GM06990 (cell line): Measurements from ENCODE around the gene SOX12.

ENCODE experiments used
- DNase-seq: peaks from one replicate; pipeline ENCODE4 v3.0.0-alpha.2; 2011; ENCODE audit not compliant: insufficient read length; ENCODE audit errors: extremely low read depth
- H3K27me3 ChIP-seq: replicated peaks from 2 replicates; pipeline ENCODE4 v1.6.0; 2011; ENCODE audit warnings: low read length; ENCODE audit not compliant: control insufficient read depth, insufficient read depth
- H3K36me3 ChIP-seq: 2 replicates; pipeline ENCODE4 v1.5.1; 2011; ENCODE audit warnings: low read length; ENCODE audit not compliant: control insufficient read depth, insufficient read depth
- H3K4me3 ChIP-seq: replicated peaks from 2 replicates; pipeline ENCODE4 v1.5.1; 2011; ENCODE audit warnings: low read depth, mild to moderate bottlenecking, control low read depth, low read length
- CTCF ChIP-seq: IDR thresholded peaks from 2 replicates; pipeline ENCODE4 v1.5.1; 2011; ENCODE audit warnings: low read length, control low read depth, mild to moderate bottlenecking, inconsistent platforms; ENCODE audit not compliant: insufficient read depth, poor library complexity, severe bottlenecking

Gene SOX12

GRCh38 chr20:290084-290831 is 35.1 kb upstream of the SOX12 start, which contains the start of gene C20orf96:
Gene C20orf96 (minus strand): TSS chr20:290750. CDS start chr20:290610, 140 bp downstream.
- TF ChIP-seq CTCF, result peak; percentile 45
- Histone ChIP-seq H3K4me3 (peak within 1 kb of the TSS; percentile 88), H3K27me3 (no peaks in the 10 kb centered on the region)

GRCh38 chr20:294602-295001 is 30.8 kb upstream of the SOX12 start:
- peaks cover under 1% of the 10 kb centered on the region; the same call in 1 of the 2 replicates for H3K36me3 ChIP-seq
- H3K27me3 ChIP-seq, result no peaks in the 10 kb centered on the region
- H3K4me3 ChIP-seq, result no peak overlapping the region
- TF ChIP-seq CTCF, result no peak
- no peak for DNase-seq

More at GRCh38 chr20:290084-290831, 35.1 kb upstream of the SOX12 start, which contains the start of gene C20orf96:
- peak; percentile 93 for DNase-seq
- no peaks in the 10 kb centered on the region for H3K36me3 ChIP-seq

GRCh38 chr20:295804-296203 is 29.5 kb upstream of the SOX12 start:
- no peak for DNase-seq
- no peak for TF ChIP-seq CTCF
- Histone ChIP-seq H3K4me3 (no peak overlapping the region), H3K36me3 (peaks cover 2% of the 10 kb centered on the region; the same call in 1 of the 2 replicates), H3K27me3 (no peaks in the 10 kb centered on the region)

GRCh38 chr20:297098-297924 is 28.0 kb upstream of the SOX12 start, which contains the start of gene ZCCHC3:
Gene ZCCHC3 (plus strand): TSS chr20:297570. CDS start chr20:297587, 17 bp downstream.
- peak within 1 kb of the TSS; percentile 95 for H3K4me3 ChIP-seq
- DNase-seq, result peak; percentile 94
- peak; percentile 19 for TF ChIP-seq CTCF
- H3K36me3 ChIP-seq, result peaks cover 3% of the 10 kb centered on the region; the same call in 1 of the 2 replicates
- H3K27me3 ChIP-seq, result no peaks in the 10 kb centered on the region

GRCh38 chr20:297925-298775 is 27.2 kb upstream of the SOX12 start:
- TF ChIP-seq CTCF, result no peak
- H3K27me3 ChIP-seq, result no peaks in the 10 kb centered on the region
- peak overlapping the region; percentile 95 for H3K4me3 ChIP-seq
- peak; percentile 66 for DNase-seq
- H3K36me3 ChIP-seq, result peaks cover 3% of the 10 kb centered on the region
